Liver (tissue), 9 donors: ENCODE results near the gene HEATR5A. TPM values are rescaled to one million over a fixed set of nuclear protein-coding genes. Genes with fewer than 3 reads are reported as not detected.

ENCODE experiments used
- DNase-seq: peaks from one replicate; pipeline ENCODE4 v3.0.0-alpha.2; 2017; ENCODE audit warnings: low spot score
- H3K27ac ChIP-seq, 2 donors: one replicate each; pipeline ENCODE4 v1.7.0; 2013; ENCODE audit warnings: inconsistent platforms in 2 of 2, low read length in 2 of 2, control low read depth in 1 of 2, low read depth in 1 of 2, mild to moderate bottlenecking in 1 of 2
- H3K27me3 ChIP-seq, 4 donors: one replicate each; pipeline versions ENCODE4 v1.6.1 to v1.7.0; 2013; ENCODE audit warnings: low read length in 3 of 4, inconsistent platforms in 1 of 4, mild to moderate bottlenecking in 1 of 4, moderate library complexity in 1 of 4; ENCODE audit not compliant: control insufficient read depth in 4 of 4, insufficient read depth in 4 of 4
- H3K36me3 ChIP-seq, 4 donors: one replicate each; pipeline versions ENCODE4 v1.6.1 to v1.7.0; 2013; ENCODE audit warnings: low read length in 3 of 4, mild to moderate bottlenecking in 3 of 4, low read depth in 1 of 4, moderate library complexity in 1 of 4; ENCODE audit not compliant: control insufficient read depth in 4 of 4, insufficient read depth in 3 of 4
- H3K4me1 ChIP-seq, 4 donors: one replicate each; pipeline versions ENCODE4 v1.6.1 to v1.7.0; 2013; ENCODE audit warnings: low read length in 3 of 4, mild to moderate bottlenecking in 3 of 4, moderate library complexity in 1 of 4; ENCODE audit not compliant: control insufficient read depth in 4 of 4, insufficient read depth in 4 of 4
- H3K4me3 ChIP-seq, 3 donors: one replicate each; pipeline versions ENCODE4 v1.6.1 to v1.7.0; 2013; ENCODE audit warnings: low read length in 3 of 3, control low read depth in 1 of 3, low read depth in 1 of 3, mild to moderate bottlenecking in 1 of 3
- H3K9ac ChIP-seq, 2 donors: one replicate each; pipeline ENCODE4 v1.7.0; 2013; ENCODE audit warnings: low read length in 2 of 2, mild to moderate bottlenecking in 2 of 2, moderate library complexity in 2 of 2, control low read depth in 1 of 2, low read depth in 1 of 2
- H3K9me3 ChIP-seq, 4 donors: one replicate each; pipeline versions ENCODE4 v1.6.1 to v1.7.0; 2013; ENCODE audit warnings: low read length in 3 of 4; ENCODE audit not compliant: control insufficient read depth in 4 of 4
- FOXA1 ChIP-seq: IDR thresholded peaks from 2 replicates; pipeline ENCODE4 v1.6.1; 2016; ENCODE audit warnings: antibody characterized with exemption
- FOXA2 ChIP-seq: IDR thresholded peaks from 2 replicates; pipeline ENCODE4 v1.6.1; 2016; ENCODE audit warnings: antibody characterized with exemption
- GABPA ChIP-seq, 2 donors: IDR thresholded peaks in 1 of 2; conservative IDR thresholded peaks in 1 of 2; 2 replicates each; pipeline ENCODE4 v1.6.1; 2016; ENCODE audit warnings: antibody characterized with exemption in 2 of 2, mild to moderate bottlenecking in 1 of 2, moderate library complexity in 1 of 2
- HNF4A ChIP-seq, 2 donors: conservative IDR thresholded peaks; 2 replicates each; pipeline ENCODE4 v1.6.1; 2016; ENCODE audit warnings: antibody characterized with exemption in 2 of 2, mild to moderate bottlenecking in 2 of 2
- HNF4G ChIP-seq: IDR thresholded peaks from 2 replicates; pipeline ENCODE4 v1.6.1; 2016; ENCODE audit warnings: antibody characterized with exemption
- JUND ChIP-seq, 2 donors: IDR thresholded peaks; 2 replicates each; pipeline ENCODE4 v1.6.1; 2016; ENCODE audit warnings: antibody characterized with exemption in 2 of 2
- RAD21 ChIP-seq, 2 donors: IDR thresholded peaks; 2 replicates each; pipeline ENCODE4 v1.6.1; 2016; ENCODE audit warnings: antibody characterized with exemption in 2 of 2, mild to moderate bottlenecking in 2 of 2
- SP1 ChIP-seq: IDR thresholded peaks from 2 replicates; pipeline ENCODE4 v1.6.1; 2018; ENCODE audit warnings: antibody characterized with exemption, mild to moderate bottlenecking
- TAF1 ChIP-seq: conservative IDR thresholded peaks from 2 replicates; pipeline ENCODE4 v1.6.1; 2016; ENCODE audit warnings: antibody characterized with exemption, mild to moderate bottlenecking
- YY1 ChIP-seq: IDR thresholded peaks from 2 replicates; pipeline ENCODE4 v1.6.1; 2016; ENCODE audit warnings: antibody characterized with exemption, mild to moderate bottlenecking
- ZBTB33 ChIP-seq: IDR thresholded peaks from 2 replicates; pipeline ENCODE4 v1.6.1; 2016; ENCODE audit warnings: antibody characterized with exemption
- WGBS: extraction: QIAGEN DNeasy Blood & Tissue Kit; methylation state at CpG from one replicate; pipeline ENCODE4 v1.1.7; 2013; 5-methylcytosine and 5-hydroxymethylcytosine counted together
- polyA plus RNA-seq, 2 donors: library from polyadenylated mRNA; stranded (reverse) in 1 of 2; unstranded in 1 of 2; fragments of 200-250 nt in 1 of 2; fragments of >200 nt in 1 of 2; fragmentation: Nextera tagmentation in 1 of 2; extraction: Ambion mirVana in 1 of 2; gene quantifications; one replicate each; pipeline versions ENCODE4 v1.2.1 to v1.2.3, GENCODE V29; 2013 to 2015
- total RNA-seq, 2 donors: library from RNA; depleted of rRNA; stranded (reverse); fragments of >200 nt; gene quantifications; one replicate each; pipeline ENCODE4 v1.2.3, GENCODE V29; 2014
- TF ChIP-seq, protein P1 (sequence below): IDR thresholded peaks from 2 replicates; pipeline ENCODE4 v1.6.1; 2016; ENCODE audit warnings: antibody characterized with exemption
- TF ChIP-seq, protein P2 (sequence below): IDR thresholded peaks from 2 replicates; pipeline ENCODE4 v1.6.1; 2016; ENCODE audit warnings: antibody characterized with exemption
- TF ChIP-seq, protein P3 (sequence below): IDR thresholded peaks from 2 replicates; pipeline ENCODE4 v1.6.1; 2016; ENCODE audit warnings: antibody characterized with exemption, mild to moderate bottlenecking
- TF ChIP-seq, protein P4 (sequence below): fragments of 150-350 bp; IDR thresholded peaks from 2 replicates; pipeline ENCODE4 v1.5.1; 2017; ENCODE audit warnings: improper control_type of control experiment, low read depth, low read length; ENCODE audit not compliant: missing input control
- donor health status: healthy.
- donor health status: healthy.
- donor health status: healthy.
- donor health status: healthy.
- donor health status: healthy.

Gene HEATR5A
- total and polyA plus RNA-seq, 4 donors, result 7.3 to 22.8 (median 10.1) TPM

GRCh38 chr14:31414190-31414833, 6.0 kb downstream of the HEATR5A start:
- no peak overlapping the region for H3K4me3 ChIP-seq
- no peaks in the 10 kb centered on the region for H3K9me3 ChIP-seq
- no peaks in the 10 kb centered on the region for H3K36me3 ChIP-seq
- no peak for DNase-seq
- H3K27ac ChIP-seq, result no peak overlapping the region
- H3K9ac ChIP-seq, result no peak overlapping the region
- 56% methylated on average over 1 of the region's 1 CpG for WGBS
- no peaks in the 10 kb centered on the region for H3K27me3 ChIP-seq
- TF ChIP-seq FOXA1 (no peak), HNF4A (conservative IDR thresholded peaks at IDR 0.05) (no peak)
- H3K4me1 ChIP-seq, result peaks cover 0 to 14% (median 4%) of the 10 kb centered on the region in 4 donors

GRCh38 chr14:31411218-31411727, 9.1 kb downstream of the HEATR5A start:
- Histone ChIP-seq H3K27me3 (no peaks in the 10 kb centered on the region), H3K36me3 (no peaks in the 10 kb centered on the region), H3K4me3 (no peak overlapping the region), H3K9me3 (no peaks in the 10 kb centered on the region), H3K4me1 (peaks cover 0 to 5% (median 0%) of the 10 kb centered on the region in 4 donors), H3K9ac (no peak overlapping the region), H3K27ac (no peak overlapping the region)
- no peak for DNase-seq
- 46% methylated on average over 2 of the region's 2 CpGs for WGBS
- no peak for TF ChIP-seq SP1
- TF ChIP-seq, protein P1, sequence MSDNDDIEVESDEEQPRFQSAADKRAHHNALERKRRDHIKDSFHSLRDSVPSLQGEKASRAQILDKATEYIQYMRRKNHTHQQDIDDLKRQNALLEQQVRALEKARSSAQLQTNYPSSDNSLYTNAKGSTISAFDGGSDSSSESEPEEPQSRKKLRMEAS, result no peak
- TF ChIP-seq RAD21 (IDR thresholded peaks at IDR 0.05), result no peak
- TF ChIP-seq JUND (IDR thresholded peaks at IDR 0.05), result no peak
- TF ChIP-seq, protein P2, sequence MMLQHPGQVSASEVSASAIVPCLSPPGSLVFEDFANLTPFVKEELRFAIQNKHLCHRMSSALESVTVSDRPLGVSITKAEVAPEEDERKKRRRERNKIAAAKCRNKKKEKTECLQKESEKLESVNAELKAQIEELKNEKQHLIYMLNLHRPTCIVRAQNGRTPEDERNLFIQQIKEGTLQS, result no peak
- TF ChIP-seq GABPA (IDR thresholded peaks at IDR 0.05 in 1 of 2, conservative IDR thresholded peaks at IDR 0.05 in 1 of 2), result no peak
- no peak for TF ChIP-seq YY1
- TF ChIP-seq, protein P3, sequence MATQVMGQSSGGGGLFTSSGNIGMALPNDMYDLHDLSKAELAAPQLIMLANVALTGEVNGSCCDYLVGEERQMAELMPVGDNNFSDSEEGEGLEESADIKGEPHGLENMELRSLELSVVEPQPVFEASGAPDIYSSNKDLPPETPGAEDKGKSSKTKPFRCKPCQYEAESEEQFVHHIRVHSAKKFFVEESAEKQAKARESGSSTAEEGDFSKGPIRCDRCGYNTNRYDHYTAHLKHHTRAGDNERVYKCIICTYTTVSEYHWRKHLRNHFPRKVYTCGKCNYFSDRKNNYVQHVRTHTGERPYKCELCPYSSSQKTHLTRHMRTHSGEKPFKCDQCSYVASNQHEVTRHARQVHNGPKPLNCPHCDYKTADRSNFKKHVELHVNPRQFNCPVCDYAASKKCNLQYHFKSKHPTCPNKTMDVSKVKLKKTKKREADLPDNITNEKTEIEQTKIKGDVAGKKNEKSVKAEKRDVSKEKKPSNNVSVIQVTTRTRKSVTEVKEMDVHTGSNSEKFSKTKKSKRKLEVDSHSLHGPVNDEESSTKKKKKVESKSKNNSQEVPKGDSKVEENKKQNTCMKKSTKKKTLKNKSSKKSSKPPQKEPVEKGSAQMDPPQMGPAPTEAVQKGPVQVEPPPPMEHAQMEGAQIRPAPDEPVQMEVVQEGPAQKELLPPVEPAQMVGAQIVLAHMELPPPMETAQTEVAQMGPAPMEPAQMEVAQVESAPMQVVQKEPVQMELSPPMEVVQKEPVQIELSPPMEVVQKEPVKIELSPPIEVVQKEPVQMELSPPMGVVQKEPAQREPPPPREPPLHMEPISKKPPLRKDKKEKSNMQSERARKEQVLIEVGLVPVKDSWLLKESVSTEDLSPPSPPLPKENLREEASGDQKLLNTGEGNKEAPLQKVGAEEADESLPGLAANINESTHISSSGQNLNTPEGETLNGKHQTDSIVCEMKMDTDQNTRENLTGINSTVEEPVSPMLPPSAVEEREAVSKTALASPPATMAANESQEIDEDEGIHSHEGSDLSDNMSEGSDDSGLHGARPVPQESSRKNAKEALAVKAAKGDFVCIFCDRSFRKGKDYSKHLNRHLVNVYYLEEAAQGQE, result no peak
- no peak for TF ChIP-seq FOXA2

GRCh38 chr14:31410048-31410650, 10.2 kb downstream of the HEATR5A start:
- H3K9me3 ChIP-seq, result no peaks in the 10 kb centered on the region
- 84% methylated on average over 3 of the region's 3 CpGs for WGBS
- H3K36me3 ChIP-seq, result no peaks in the 10 kb centered on the region
- peaks cover 0 to 5% (median 0%) of the 10 kb centered on the region in 4 donors for H3K4me1 ChIP-seq
- no peak overlapping the region for H3K9ac ChIP-seq
- H3K27ac ChIP-seq, result no peak overlapping the region
- no peak for DNase-seq
- no peak overlapping the region for H3K4me3 ChIP-seq
- no peaks in the 10 kb centered on the region for H3K27me3 ChIP-seq
- TF ChIP-seq ZBTB33 (no peak), HNF4G (no peak), TAF1 (no peak)
- TF ChIP-seq, protein P4, sequence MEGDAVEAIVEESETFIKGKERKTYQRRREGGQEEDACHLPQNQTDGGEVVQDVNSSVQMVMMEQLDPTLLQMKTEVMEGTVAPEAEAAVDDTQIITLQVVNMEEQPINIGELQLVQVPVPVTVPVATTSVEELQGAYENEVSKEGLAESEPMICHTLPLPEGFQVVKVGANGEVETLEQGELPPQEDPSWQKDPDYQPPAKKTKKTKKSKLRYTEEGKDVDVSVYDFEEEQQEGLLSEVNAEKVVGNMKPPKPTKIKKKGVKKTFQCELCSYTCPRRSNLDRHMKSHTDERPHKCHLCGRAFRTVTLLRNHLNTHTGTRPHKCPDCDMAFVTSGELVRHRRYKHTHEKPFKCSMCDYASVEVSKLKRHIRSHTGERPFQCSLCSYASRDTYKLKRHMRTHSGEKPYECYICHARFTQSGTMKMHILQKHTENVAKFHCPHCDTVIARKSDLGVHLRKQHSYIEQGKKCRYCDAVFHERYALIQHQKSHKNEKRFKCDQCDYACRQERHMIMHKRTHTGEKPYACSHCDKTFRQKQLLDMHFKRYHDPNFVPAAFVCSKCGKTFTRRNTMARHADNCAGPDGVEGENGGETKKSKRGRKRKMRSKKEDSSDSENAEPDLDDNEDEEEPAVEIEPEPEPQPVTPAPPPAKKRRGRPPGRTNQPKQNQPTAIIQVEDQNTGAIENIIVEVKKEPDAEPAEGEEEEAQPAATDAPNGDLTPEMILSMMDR, result no peak
- TF ChIP-seq, protein P3, result no peak
